Activated naive CD8-positive, alpha-beta T cell treated with anti-CD3 and anti-CD28 coated beads for 36 hours (primary cell): ENCODE results near the gene AP1M1. TPM values are rescaled to one million over a fixed set of nuclear protein-coding genes. Genes with fewer than 3 reads are reported as not detected.
"Not testable (repeated sequence)": the region's sequence is repeated elsewhere in the genome, so short reads cannot be mapped to it uniquely, and the experiment has no call there.

ENCODE experiments used
- DNase-seq: peaks from one replicate; pipeline ENCODE4 v3.0.0; 2021
- H3K27ac Mint-ChIP-seq: one replicate; pipeline ENCODE4 v1.8.0; 2022; ENCODE audit warnings: mild to moderate bottlenecking, moderate library complexity, mixed read lengths
- H3K27me3 Mint-ChIP-seq: one replicate; pipeline ENCODE4 v1.8.0; 2022; ENCODE audit warnings: mild to moderate bottlenecking, mixed read lengths
- H3K36me3 Mint-ChIP-seq: one replicate; pipeline ENCODE4 v1.8.0; 2021; ENCODE audit warnings: mild to moderate bottlenecking, mixed read lengths
- H3K4me1 Mint-ChIP-seq: one replicate; pipeline ENCODE4 v1.8.0; 2021; ENCODE audit warnings: mixed read lengths
- H3K4me3 Mint-ChIP-seq: one replicate; pipeline ENCODE4 v1.8.0; 2022; ENCODE audit warnings: mild to moderate bottlenecking, moderate library complexity, mixed read lengths
- H3K9me3 Mint-ChIP-seq: one replicate; pipeline ENCODE4 v1.8.0; 2022; ENCODE audit warnings: mixed read lengths
- total RNA-seq, 2 experiments: library from RNA; stranded (reverse); gene quantifications; one replicate each; pipeline ENCODE4 v1.2.3, GENCODE V29; 2021

The AP1M1 gene
- total RNA-seq, 2 experiments from 2014 or later: 90.7 to 97.2 TPM

DNA sequence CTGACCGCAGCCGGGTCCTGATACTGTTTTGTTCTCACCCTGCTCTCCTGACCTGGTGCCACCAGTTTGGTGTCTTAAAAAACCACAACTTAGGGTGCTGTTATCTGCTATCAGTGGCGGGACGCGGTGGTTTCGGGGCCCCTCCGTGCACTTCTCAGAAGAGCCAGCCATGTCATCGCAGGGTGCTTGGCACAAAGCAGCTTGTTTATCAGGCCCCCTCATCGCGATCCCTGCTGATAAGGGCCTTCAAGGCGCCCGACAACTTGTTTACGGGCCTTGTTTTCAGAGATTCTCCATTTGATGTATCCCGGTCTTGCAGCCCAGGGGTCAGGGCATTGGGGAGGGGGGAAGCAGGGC lies 68.9 kb downstream of the AP1M1 start:
- H3K4me1 Mint-ChIP-seq: peaks cover 41% of the 10 kb centered on the region
- H3K27ac Mint-ChIP-seq: no peak overlapping the region
- no peaks in the 10 kb centered on the region for H3K36me3 Mint-ChIP-seq
- peaks cover 3% of the 10 kb centered on the region for H3K9me3 Mint-ChIP-seq
- DNase-seq: peak; percentile 35
- no peak overlapping the region for H3K4me3 Mint-ChIP-seq
- peaks cover 26% of the 10 kb centered on the region for H3K27me3 Mint-ChIP-seq

- H3K4me1 Mint-ChIP-seq: peaks cover 23% of the 10 kb centered on the region
- peak; percentile 58 for DNase-seq
- no peak overlapping the region for H3K27ac Mint-ChIP-seq
- no peak overlapping the region for H3K4me3 Mint-ChIP-seq
- H3K36me3 Mint-ChIP-seq: no peaks in the 10 kb centered on the region
- H3K9me3 Mint-ChIP-seq: peaks cover 3% of the 10 kb centered on the region
- H3K27me3 Mint-ChIP-seq: peaks cover 26% of the 10 kb centered on the region
Measured at GRCh38 chr19:16268676-16269319, 71.1 kb downstream of the AP1M1 start.

DNA sequence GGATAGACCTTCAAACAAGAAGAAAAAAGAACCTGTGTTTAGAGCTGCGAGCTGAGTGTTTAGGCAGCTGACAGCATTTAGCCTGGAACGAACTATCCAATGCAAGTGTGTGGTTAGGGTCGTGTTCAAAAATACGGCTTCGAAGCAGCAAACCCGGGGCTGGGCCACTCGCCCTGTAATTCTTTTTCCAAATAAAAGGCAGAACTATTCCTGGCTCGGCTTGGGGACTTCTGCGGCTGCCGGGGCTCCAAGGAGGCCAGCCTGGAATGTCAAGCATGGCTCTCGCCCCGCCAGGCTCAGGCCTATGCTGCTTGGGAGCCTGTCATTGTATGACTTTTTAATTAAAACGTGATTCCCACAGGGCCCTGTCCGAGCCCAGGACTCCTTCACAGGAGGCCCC lies 75.2 kb downstream of the AP1M1 start:
- H3K9me3 Mint-ChIP-seq: no peaks in the 10 kb centered on the region
- H3K36me3 Mint-ChIP-seq: no peaks in the 10 kb centered on the region
- H3K4me1 Mint-ChIP-seq: peaks cover 11% of the 10 kb centered on the region
- peaks cover 4% of the 10 kb centered on the region for H3K27me3 Mint-ChIP-seq
- H3K4me3 Mint-ChIP-seq: no peak overlapping the region
- H3K27ac Mint-ChIP-seq: no peak overlapping the region
- DNase-seq: no peak

DNA sequence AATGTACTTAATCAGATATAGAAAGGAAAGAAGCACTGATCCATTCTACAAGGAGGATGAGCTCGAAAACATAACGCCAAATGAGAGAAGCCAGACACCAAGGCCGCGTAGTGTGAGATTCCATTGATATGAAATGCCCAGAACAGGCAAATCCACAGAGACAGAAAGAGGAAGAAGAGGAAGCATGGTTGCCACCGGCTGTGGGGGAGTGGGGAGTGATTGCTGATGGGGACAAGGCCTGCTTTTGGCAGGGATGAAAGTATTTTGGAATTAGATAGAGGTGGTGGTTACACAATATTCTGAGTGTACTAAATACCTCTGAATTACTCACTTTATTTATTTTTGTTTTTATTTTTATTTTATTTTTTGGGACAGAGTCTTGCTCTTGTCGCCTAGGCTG lies 76.7 kb downstream of the AP1M1 start:
- Mint-ChIP-seq H3K27ac (no peak overlapping the region), H3K9me3 (no peaks in the 10 kb centered on the region), H3K27me3 (peaks cover 4% of the 10 kb centered on the region), H3K4me1 (peaks cover 6% of the 10 kb centered on the region), H3K4me3 (no peak overlapping the region), H3K36me3 (no peaks in the 10 kb centered on the region)
- no peak for DNase-seq

DNA sequence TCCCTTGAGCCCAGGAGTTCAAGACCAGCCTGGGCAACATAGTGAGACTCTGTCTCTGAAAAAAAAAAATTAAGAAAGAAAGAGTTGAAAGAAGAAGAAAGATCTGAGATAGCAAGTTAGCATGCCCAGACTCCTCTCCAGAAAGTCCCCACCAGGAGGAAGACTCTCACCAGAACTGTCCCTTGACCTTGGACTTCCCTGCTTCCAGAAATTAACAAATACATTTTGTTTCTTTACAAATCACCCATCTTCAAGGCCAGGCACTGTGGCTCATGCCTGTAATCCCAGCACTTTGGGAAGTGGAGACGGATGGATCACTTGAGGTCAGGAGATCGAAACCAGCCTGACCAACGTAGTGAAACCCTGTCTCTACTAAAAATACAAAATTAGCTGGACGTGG lies 82.6 kb downstream of the AP1M1 start:
- Mint-ChIP-seq H3K27ac (no peak overlapping the region), H3K9me3 (no peaks in the 10 kb centered on the region), H3K4me1 (peaks cover 31% of the 10 kb centered on the region), H3K4me3 (no peak overlapping the region), H3K27me3 (peaks cover 14% of the 10 kb centered on the region), H3K36me3 (no peaks in the 10 kb centered on the region)
- DNase-seq: no peak

DNA sequence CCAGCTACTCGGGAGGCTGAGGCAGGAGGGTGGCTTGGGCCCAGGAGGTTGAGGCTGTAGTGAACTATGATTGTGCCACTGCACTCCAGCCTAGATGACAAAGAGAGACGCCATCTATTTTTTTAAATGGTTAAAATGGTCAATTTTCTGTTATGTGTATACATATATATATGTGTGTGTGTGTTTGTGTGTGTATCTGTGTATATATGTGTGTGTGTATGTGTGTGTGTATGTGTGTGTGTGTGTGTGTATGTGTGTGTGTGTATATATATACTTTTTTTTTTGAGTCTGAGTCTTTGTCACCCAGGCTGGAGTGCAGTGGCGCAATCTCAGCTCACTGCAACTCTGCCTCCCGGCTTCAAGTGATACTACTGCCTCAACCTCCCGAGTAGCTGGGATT lies 84.0 kb downstream of the AP1M1 start:
- H3K4me3 Mint-ChIP-seq: no peak overlapping the region
- DNase-seq: no peak
- no peak overlapping the region for H3K27ac Mint-ChIP-seq
- peaks cover 39% of the 10 kb centered on the region for H3K4me1 Mint-ChIP-seq
- H3K36me3 Mint-ChIP-seq: no peaks in the 10 kb centered on the region
- no peaks in the 10 kb centered on the region for H3K9me3 Mint-ChIP-seq
- H3K27me3 Mint-ChIP-seq: peaks cover 24% of the 10 kb centered on the region

GRCh38 chr19:16283210-16284061 lies 85.7 kb downstream of the AP1M1 start:
- Mint-ChIP-seq H3K27me3 (peaks cover 30% of the 10 kb centered on the region), H3K4me1 (peaks cover 41% of the 10 kb centered on the region), H3K27ac (peak overlapping the region; percentile 68), H3K36me3 (no peaks in the 10 kb centered on the region), H3K9me3 (no peaks in the 10 kb centered on the region), H3K4me3 (peak overlapping the region; percentile 64)
- DNase-seq: peak; percentile 80

GRCh38 chr19:16284505-16284904 lies 86.8 kb downstream of the AP1M1 start:
- no peaks in the 10 kb centered on the region for H3K9me3 Mint-ChIP-seq
- no peak for DNase-seq
- peaks cover 34% of the 10 kb centered on the region for H3K27me3 Mint-ChIP-seq
- no peak overlapping the region for H3K4me3 Mint-ChIP-seq
- H3K36me3 Mint-ChIP-seq: no peaks in the 10 kb centered on the region
- no peak overlapping the region for H3K27ac Mint-ChIP-seq
- H3K4me1 Mint-ChIP-seq: peaks cover 37% of the 10 kb centered on the region

DNA sequence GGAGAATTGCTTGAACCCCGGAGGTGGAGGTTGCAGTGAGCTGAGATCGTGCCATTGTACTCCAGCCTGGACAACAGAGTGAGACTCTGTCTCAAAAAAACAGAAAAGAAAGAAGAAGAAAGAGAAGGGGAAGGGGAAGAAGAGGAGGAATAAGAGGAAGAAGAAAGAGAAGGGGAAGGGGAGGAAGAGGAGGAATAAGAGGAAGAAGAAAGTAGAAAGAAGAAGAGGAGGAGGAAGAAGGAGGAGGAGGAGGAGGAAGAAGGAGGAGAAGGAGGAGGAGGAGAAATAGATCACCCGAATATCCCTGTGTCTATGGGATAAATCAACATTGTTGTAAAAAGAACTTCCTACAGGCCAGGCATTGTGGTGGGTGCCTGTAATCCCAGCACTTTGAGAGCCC lies 87.4 kb downstream of the AP1M1 start:
- not testable (repeated sequence) for H3K36me3 Mint-ChIP-seq, H3K9me3 Mint-ChIP-seq, H3K27ac Mint-ChIP-seq, H3K4me3 Mint-ChIP-seq, DNase-seq
- H3K27me3 Mint-ChIP-seq: peaks cover 34% of the 10 kb centered on the region
- H3K4me1 Mint-ChIP-seq: peaks cover 34% of the 10 kb centered on the region

DNA sequence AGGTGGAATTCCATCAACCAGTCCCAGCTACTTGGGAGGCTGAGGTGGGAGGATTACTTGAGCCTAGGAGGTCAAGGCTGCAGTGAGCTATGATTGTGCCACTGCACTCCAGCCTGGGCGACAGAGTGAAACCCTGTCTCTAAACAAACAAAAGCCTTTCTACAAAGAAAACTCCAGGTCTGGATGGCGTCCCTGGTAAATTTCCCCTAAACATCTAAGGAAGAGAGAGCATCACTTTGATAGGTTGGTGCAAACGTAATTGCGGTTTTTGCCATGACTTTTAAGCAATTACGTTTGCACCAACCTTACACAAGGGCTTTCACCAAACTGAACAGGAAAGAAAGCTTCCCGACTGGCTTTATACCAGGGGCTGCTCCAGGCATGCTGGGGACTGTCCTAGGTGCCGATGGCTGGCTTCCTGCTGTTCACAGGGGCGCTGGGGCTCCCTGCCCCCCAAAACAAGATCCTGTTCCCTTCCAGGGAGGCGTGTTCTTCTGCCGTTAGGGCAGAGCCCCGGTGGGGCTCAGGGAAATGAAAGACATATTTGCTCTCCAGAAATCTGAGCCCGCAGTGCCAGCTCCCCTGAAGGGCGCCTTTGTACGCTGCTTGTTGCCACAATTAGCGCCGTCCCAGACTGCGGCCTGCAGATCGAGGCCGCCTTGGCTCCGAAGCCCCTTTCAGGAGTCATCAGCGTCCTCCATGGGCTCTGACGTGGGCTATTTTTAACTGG lies 88.2 kb downstream of the AP1M1 start:
- no peaks in the 10 kb centered on the region for H3K36me3 Mint-ChIP-seq
- DNase-seq: no peak
- H3K4me1 Mint-ChIP-seq: peaks cover 30% of the 10 kb centered on the region
- H3K27me3 Mint-ChIP-seq: peaks cover 34% of the 10 kb centered on the region
- no peak overlapping the region for H3K27ac Mint-ChIP-seq
- no peak overlapping the region for H3K4me3 Mint-ChIP-seq
- H3K9me3 Mint-ChIP-seq: no peaks in the 10 kb centered on the region

DNA sequence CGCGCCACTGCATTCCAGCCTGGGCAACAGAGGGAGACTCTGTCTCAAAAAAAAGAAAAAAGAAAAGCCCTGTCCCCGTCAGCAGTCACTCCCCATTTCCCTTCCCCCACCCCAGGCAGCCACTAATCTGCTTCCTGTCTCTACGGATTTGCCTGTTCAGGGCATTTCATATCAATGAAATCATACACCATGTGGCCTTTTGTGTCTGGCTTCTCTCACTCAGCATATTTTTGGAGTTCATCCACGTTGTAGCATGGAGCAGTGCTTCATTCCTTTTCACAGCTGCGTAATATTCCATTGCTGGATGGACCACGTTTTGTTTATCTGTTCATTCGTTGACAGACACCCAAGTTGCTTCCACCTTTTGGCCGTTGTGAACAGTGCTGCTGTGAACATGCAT lies 90.8 kb downstream of the AP1M1 start:
- Mint-ChIP-seq H3K36me3 (no peaks in the 10 kb centered on the region), H3K4me3 (no peak overlapping the region), H3K27ac (no peak overlapping the region), H3K27me3 (peaks cover 30% of the 10 kb centered on the region), H3K4me1 (peaks cover 22% of the 10 kb centered on the region), H3K9me3 (no peaks in the 10 kb centered on the region)
- no peak for DNase-seq

DNA sequence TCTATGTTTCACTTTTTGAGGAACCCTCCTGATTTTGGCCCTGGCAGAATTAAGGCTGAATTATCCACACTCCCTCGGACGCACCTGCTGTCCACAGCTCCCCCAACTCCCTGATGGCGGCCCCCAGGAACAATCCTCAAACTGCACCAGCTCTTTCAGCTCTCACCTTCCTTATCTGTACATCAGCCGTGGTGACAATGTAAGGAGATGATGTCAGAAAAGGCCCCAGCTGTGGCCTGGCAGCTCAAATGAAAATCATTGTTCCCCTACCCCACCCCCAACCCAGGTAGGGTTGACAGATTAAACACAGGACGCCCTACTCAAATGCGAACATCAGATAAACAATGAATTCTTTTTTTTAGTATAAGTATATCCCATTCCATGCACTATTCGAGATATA lies 91.9 kb downstream of the AP1M1 start:
- H3K9me3 Mint-ChIP-seq: no peaks in the 10 kb centered on the region
- no peak for DNase-seq
- peaks cover 27% of the 10 kb centered on the region for H3K27me3 Mint-ChIP-seq
- no peak overlapping the region for H3K27ac Mint-ChIP-seq
- H3K4me3 Mint-ChIP-seq: no peak overlapping the region
- H3K36me3 Mint-ChIP-seq: no peaks in the 10 kb centered on the region
- H3K4me1 Mint-ChIP-seq: peaks cover 13% of the 10 kb centered on the region

DNA sequence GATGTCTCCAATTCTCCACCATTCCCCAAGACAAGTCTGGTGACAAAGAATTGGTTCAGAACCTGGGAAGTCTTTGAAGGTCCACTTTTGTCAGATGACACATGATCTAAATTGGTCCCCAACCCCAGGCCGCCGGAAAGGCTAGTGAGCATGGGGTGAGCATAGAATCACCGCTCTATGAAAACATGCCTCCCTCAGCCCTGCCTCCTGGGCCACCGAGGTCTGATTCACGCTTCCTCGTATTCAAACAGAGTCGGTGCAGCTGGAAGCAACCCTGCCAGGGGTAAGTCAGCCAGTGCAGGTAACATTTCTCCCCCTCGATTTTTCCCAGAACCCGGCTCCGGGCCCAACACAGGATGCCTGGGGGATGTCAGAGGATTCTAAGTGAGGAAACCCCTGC lies 93.0 kb downstream of the AP1M1 start:
- Mint-ChIP-seq H3K4me1 (peaks cover 9% of the 10 kb centered on the region), H3K36me3 (no peaks in the 10 kb centered on the region), H3K4me3 (no peak overlapping the region), H3K27me3 (peaks cover 18% of the 10 kb centered on the region), H3K27ac (no peak overlapping the region), H3K9me3 (no peaks in the 10 kb centered on the region)
- no peak for DNase-seq

- no peaks in the 10 kb centered on the region for H3K9me3 Mint-ChIP-seq
- no peak overlapping the region for H3K4me3 Mint-ChIP-seq
- DNase-seq: no peak
- no peaks in the 10 kb centered on the region for H3K4me1 Mint-ChIP-seq
- no peaks in the 10 kb centered on the region for H3K36me3 Mint-ChIP-seq
- no peak overlapping the region for H3K27ac Mint-ChIP-seq
- H3K27me3 Mint-ChIP-seq: peaks cover 3% of the 10 kb centered on the region
Measured at GRCh38 chr19:16293118-16294091, 95.7 kb downstream of the AP1M1 start.
